ENCODE results near the gene BRINP3. TPM values are rescaled to one million over a fixed set of nuclear protein-coding genes. Genes with fewer than 3 reads are reported as not detected.

Gene BRINP3
- total RNA-seq, 4 donors from 2014 or later, result 14.0 to 50.0 (median 42.7) TPM

- no peak for TF ChIP-seq POLR2A (IDR thresholded peaks at IDR 0.05)
- no peak for TF ChIP-seq CTCF (IDR thresholded peaks at IDR 0.05)
- DNase-seq, result no peak
- Histone ChIP-seq H3K27ac (no peak overlapping the region), H3K4me3 (no peak overlapping the region), H3K36me3 (no peaks in the 10 kb centered on the region), H3K4me1 (no peaks in the 10 kb centered on the region), H3K27me3 (no peaks in the 10 kb centered on the region), H3K9me3 (no peaks in the 10 kb centered on the region)
These were observed 22.0 kb downstream of the BRINP3 start for GRCh38 chr1:190455631-190456030.

DNA sequence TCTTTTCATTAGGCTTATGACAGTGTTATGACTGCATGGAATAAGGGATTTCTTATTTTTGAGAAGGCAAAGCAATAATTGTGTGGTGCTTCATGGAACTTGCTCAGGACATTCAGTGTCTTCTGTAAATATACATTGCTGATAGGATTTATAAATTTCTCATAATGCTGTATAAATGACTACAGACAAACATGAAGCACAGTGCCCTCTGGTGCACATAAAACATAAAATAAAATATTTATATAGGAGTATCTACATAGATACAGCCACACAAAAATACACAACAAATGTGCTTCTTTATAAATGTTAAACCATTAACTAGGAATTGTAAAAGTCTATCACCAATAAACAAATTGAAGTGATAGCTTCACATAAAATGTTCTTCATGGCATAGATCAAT is 24.1 kb downstream of the BRINP3 start:
- no peaks in the 10 kb centered on the region for H3K4me1 ChIP-seq
- DNase-seq, result no peak

DNA sequence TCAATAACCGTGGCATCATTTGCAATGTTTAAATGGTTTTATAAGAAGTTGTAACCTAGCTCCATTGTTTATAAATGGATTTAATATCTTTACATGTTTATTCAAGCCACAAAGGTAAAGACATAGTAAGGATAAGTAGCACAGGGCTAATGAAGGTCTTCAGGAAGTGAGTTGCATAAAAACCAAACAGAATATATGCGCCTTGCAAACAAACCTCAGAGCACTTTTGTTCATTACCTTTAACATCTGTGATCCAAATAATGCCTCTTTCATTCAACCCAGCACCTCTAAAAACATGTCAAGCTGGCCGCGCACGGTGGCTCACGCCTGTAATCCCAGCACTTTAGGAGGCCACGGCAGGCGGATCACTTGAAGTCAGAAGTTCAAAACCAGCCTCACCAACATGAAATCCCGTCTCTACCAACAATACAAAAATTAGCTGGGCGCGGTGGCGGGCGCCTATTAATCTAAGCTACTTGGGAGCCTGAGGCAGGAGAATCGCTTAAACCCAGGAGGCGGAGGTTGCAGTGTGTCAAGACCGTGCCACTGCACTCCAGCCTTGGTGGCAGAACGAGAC is 25.3 kb downstream of the BRINP3 start:
- no peaks in the 10 kb centered on the region for H3K9me3 ChIP-seq
- peak in 1 of 3 donors; percentile 43 for DNase-seq
- TF ChIP-seq POLR2A (IDR thresholded peaks at IDR 0.05) (no peak), CTCF (IDR thresholded peaks at IDR 0.05) (no peak)

More for the DNA sequence above, 24.1 kb downstream of the BRINP3 start:
- Histone ChIP-seq H3K4me3 (no peak overlapping the region), H3K9me3 (no peaks in the 10 kb centered on the region), H3K36me3 (no peaks in the 10 kb centered on the region), H3K27ac (no peak overlapping the region), H3K27me3 (no peaks in the 10 kb centered on the region)
- no peak for TF ChIP-seq POLR2A (IDR thresholded peaks at IDR 0.05)
- peak in 3 of 6 experiments; percentile 10 to 35 (median 14) for TF ChIP-seq CTCF (IDR thresholded peaks at IDR 0.05)

DNA sequence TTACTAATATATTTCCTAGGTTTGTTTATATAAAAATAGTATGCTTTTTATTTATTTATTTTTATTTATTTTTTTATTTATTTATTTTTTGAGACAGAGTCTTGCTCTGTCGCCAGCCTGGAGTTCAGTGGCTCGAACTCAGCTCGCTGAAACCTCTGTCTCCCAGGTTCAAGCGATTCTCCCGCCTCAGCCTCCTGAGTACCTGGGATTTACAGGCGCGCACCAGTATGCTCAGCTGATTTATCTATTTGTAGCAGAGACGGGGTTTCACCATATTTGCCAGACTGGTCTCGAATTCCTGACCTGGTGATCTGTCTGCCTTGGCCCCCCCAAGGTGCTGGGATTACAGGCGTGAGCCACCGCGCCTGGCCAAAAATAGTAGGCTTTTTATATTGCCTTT is 33.2 kb downstream of the BRINP3 start:
- Histone ChIP-seq H3K27me3 (no peaks in the 10 kb centered on the region), H3K36me3 (no peaks in the 10 kb centered on the region)
- no peak for TF ChIP-seq CTCF (IDR thresholded peaks at IDR 0.05)
- no peak for TF ChIP-seq POLR2A (IDR thresholded peaks at IDR 0.05)

More for the DNA sequence above, 25.3 kb downstream of the BRINP3 start:
- Histone ChIP-seq H3K4me3 (no peak overlapping the region), H3K27me3 (no peaks in the 10 kb centered on the region), H3K4me1 (no peaks in the 10 kb centered on the region), H3K27ac (no peak overlapping the region), H3K36me3 (no peaks in the 10 kb centered on the region)

GRCh38 chr1:190439447-190439846 is 38.2 kb downstream of the BRINP3 start:
- Histone ChIP-seq H3K36me3 (no peaks in the 10 kb centered on the region), H3K27me3 (no peaks in the 10 kb centered on the region), H3K9me3 (no peaks in the 10 kb centered on the region), H3K27ac (no peak overlapping the region), H3K4me3 (no peak overlapping the region), H3K4me1 (no peaks in the 10 kb centered on the region)
- no peak for DNase-seq
- TF ChIP-seq POLR2A (IDR thresholded peaks at IDR 0.05), result no peak
- TF ChIP-seq CTCF (IDR thresholded peaks at IDR 0.05), result no peak

More for the DNA sequence above, 33.2 kb downstream of the BRINP3 start:
- H3K27ac ChIP-seq, result no peak overlapping the region
- no peak overlapping the region for H3K4me3 ChIP-seq
- H3K9me3 ChIP-seq, result no peaks in the 10 kb centered on the region
- H3K4me1 ChIP-seq, result no peaks in the 10 kb centered on the region
- no peak for DNase-seq

GRCh38 chr1:190436615-190437014 is 41.0 kb downstream of the BRINP3 start:
- H3K27me3 ChIP-seq, result no peaks in the 10 kb centered on the region
- TF ChIP-seq POLR2A (IDR thresholded peaks at IDR 0.05), result no peak
- peak in 4 of 6 experiments; percentile 9 to 58 (median 42) for TF ChIP-seq CTCF (IDR thresholded peaks at IDR 0.05)
- no peaks in the 10 kb centered on the region for H3K9me3 ChIP-seq
- no peak overlapping the region for H3K27ac ChIP-seq
- H3K36me3 ChIP-seq, result no peaks in the 10 kb centered on the region
- no peak for DNase-seq
- no peaks in the 10 kb centered on the region for H3K4me1 ChIP-seq
- no peak overlapping the region for H3K4me3 ChIP-seq

Measured in Peyer's patch (tissue), 4 donors.